ENCODE results near the gene S100A7A.
"Not testable (repeated sequence)": the region's sequence is repeated elsewhere in the genome, so short reads cannot be mapped to it uniquely, and the experiment has no call there.

Gene S100A7A

DNA sequence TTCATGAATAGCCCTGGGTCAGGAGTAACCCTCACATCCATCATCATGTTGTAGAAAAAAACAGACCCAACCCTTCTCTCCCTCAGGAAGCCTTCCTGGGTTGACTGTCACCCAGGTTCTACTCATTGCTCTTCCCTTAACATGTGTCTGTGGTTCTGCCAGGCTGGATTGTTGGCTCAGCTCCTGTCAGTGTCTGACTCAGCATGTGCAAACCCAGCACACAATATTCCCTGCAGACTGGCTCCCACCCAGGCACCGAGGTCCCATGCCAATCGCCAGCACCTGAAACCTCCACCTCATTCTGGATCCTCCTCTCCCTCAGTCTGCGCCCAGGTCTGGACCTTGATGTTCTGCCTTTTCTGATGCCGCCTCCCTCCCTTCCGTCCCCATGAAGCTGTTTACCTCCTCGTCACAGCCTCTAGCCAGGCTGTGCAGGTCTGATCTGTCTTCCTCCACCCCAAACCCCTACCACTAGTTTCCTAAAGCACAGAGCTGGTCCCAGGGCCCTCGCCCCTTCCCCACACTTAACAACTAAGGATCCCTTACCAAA lies 21.1 kb upstream of the S100A7A start:
- no peak for DNase-seq (ENCODE audit: low read depth)

DNA sequence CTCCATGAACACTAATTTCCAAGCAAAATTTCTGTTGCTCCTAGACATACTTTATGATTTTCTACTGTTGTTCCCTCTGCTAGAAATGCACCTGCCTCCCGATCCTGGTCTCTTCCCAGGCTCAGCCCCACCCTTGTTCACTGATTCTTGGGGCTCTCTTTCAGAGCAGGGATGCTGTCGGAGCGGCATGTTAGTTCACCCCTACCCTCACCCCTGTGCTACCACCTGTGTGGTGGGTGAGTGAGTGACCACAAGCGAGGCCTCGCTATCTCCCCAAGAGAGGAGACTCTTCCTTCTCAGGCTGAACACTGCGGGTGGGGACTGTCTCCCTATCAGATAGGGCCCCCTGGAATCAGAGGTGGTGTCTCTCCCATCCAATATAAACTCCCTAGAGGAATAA lies 20.5 kb upstream of the S100A7A start:
- DNase-seq (ENCODE audit: low read depth): no peak

- no peak for DNase-seq (ENCODE audit: low read depth)
These were observed 19.9 kb upstream of the S100A7A start for GRCh38 chr1:153396461-153396860.

DNA sequence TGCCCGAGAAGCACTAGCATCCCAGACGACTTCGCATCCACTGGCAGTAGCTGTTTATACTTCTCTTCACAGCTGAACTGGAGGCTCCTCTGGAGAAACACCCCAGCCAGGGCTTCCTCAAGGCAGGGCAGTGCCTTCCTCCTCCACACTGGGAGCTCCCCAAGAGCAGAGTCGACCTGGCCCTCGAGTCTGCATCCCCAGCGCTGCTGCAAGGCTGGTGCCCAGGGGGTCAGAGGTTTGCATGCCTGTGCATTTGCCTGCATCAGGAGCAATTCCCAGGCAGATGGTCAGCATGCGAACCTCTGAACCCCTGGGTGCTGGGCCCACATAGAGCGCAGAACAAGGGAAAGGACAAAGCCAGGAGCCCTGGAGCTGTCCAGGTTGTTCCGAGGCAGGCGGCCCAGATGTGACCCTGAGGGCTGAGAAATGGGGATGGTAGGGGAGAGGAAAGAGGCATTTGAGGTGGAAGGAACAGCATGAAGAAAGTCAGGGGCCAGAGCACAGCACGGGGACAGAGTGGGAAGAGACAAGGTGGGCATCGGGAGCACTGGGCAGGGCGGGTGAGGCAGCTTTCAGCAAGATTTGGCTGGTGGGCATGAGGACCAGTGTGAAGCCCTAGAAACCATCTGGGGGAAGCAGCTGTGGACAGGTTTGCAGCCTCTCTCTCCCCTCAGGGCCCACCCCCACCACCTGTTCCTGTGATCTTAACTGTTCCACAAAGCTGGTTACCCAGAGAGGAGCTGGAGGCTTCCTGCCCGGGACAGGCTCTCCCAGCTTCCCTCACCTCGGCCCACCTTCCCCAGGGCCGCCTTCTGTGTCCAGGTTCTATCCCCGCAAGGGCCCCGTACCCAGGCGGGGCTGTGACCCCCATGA lies 19.0 kb upstream of the S100A7A start:
- no peak for DNase-seq (ENCODE audit: low read depth)

DNA sequence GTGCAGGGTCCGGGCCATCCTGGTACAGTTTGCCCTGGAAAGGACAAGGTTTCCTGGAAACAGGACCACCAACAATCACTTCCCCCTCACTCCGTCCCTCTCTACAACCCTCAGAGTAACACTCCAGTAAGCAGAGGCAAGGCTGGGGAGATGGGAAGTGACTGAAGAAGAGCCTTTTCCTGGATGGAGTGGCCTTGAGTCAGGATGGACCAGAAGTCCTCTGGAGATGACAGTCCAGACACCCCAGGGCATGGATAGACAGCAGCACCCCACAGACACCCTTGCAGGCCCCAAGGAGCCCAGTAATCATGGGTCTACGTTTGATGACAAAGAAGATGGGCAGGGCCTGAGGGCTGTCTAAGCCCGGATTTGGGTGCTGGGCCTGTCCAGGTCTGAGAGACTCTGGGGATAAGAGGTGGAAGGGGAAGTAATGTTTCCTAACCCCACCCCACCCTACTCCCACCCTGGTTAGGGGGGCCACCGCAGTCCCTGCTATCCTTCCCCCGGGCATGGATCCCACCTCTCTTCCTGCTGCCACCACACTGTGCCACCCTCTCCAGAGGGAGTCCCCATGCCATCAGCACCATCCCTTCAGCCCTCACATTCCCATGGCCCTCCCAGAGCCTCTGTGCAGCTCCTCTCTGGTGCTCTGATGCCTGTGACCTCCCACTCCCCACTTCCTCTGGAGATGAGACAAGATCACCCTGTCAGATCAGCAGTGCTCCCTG lies 18.2 kb upstream of the S100A7A start:
- DNase-seq (ENCODE audit: low read depth): no peak

GRCh38 chr1:153399401-153400055 lies 16.8 kb upstream of the S100A7A start:
- no peak for DNase-seq (ENCODE audit: low read depth)

DNA sequence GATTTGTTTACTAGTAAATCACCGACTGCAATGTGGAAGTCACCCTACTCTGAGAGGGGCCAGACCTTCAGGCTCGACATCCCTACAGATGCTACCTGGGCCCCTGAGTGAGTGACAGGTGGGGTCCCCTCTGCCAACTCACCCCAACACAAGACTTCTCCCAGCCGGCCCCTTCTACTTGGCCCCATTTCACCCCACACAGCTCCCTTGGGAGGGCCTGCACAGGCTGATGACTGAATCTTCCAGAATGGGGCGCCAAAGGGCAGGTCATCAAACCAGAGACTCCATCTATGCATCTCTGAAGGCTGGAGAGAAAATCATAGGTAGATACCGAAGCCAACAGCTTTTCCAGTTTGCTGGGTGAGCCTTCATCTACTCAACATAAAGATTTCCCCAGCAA lies 16.1 kb upstream of the S100A7A start:
- DNase-seq (ENCODE audit: low read depth): no peak

- DNase-seq (ENCODE audit: low read depth): no peak
These were observed 14.9 kb upstream of the S100A7A start for GRCh38 chr1:153401461-153401860.

DNA sequence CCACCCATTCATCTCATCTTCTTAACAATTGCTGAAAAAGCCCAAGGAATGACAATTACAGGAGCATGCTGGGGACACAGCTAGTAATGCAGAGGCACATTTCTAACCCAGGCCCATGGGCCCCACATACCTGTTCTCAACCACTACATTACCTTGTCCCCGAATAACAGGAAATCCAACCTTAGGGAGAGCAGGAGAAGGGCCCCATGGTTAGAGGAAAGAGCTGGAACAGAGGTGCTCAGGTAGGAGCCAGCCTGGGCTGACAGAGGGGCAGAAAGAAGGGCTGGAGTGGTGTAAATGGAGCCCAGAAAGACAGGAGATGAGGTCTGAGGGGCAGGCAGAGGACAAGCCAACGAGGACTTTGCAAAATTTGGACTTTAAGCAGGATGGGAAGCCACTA lies 14.1 kb upstream of the S100A7A start:
- DNase-seq (ENCODE audit: low read depth): no peak

- no peak for DNase-seq (ENCODE audit: low read depth)
These were observed 12.8 kb upstream of the S100A7A start for GRCh38 chr1:153403421-153404085.

GRCh38 chr1:153404086-153404635 lies 12.2 kb upstream of the S100A7A start:
- no peak for DNase-seq (ENCODE audit: low read depth)

DNA sequence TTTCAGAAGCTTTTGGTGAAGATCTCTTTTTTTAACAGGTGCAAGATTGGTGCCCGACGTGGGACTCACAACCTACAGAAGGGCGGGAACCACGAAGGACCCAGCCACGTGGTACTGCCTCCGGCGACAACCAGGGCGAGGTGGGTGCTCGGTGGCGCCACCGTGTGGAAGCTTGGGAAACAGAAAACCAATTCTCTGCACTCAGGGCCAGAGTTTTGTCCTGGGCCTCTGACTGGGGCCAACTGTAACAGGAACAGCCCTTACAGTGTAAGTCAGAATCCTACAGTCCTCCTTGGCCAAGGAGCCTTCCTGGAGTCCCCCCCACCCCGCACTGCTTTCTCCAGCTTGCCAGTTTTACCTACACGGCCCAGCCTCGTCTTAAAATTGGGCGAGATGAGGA lies 11.6 kb upstream of the S100A7A start:
- DNase-seq (ENCODE audit: low read depth): no peak

DNA sequence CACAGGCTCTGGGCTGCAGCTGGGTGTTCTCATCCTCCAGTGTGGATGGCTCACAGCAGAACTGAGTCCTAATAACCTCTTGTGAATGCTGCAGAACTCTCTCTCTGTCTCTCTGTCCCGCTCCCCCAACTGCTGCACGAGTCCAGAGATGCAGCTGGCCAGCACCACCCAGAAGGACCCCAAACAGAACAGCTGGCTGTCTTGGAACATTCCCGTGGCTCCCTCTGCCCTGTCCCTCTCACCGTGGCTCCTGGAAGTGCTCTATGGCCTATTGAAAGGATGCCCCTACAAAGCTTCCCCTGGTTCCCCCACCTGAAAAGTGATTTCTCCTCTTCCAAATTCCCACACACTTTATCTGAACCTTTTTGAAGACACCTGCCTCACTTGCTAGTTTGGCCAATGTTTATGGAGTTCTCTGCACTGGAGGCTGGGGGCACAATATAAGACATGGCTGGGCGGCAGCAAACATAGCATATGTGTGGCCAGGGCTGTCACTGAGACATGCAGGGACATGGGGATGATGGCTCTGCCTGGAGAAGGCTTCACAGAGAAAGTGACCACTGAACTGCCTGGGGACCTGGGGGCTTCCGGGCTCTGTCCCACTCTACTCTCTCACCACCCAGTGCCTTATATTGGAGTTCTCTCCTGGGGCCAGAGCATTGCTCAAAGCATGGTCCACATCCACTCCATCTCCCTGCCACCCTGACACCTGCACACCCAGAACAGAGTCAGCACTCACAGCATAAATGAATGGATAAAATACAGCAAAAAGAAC lies 10.3 kb upstream of the S100A7A start:
- not testable (repeated sequence) for DNase-seq (ENCODE audit: low read depth)

GRCh38 chr1:153407274-153407673 lies 9.0 kb upstream of the S100A7A start:
- not testable (repeated sequence) for DNase-seq (ENCODE audit: low read depth)

GRCh38 chr1:153413961-153414360 lies 2.4 kb upstream of the S100A7A start:
- not testable (repeated sequence) for DNase-seq (ENCODE audit: low read depth)

DNA sequence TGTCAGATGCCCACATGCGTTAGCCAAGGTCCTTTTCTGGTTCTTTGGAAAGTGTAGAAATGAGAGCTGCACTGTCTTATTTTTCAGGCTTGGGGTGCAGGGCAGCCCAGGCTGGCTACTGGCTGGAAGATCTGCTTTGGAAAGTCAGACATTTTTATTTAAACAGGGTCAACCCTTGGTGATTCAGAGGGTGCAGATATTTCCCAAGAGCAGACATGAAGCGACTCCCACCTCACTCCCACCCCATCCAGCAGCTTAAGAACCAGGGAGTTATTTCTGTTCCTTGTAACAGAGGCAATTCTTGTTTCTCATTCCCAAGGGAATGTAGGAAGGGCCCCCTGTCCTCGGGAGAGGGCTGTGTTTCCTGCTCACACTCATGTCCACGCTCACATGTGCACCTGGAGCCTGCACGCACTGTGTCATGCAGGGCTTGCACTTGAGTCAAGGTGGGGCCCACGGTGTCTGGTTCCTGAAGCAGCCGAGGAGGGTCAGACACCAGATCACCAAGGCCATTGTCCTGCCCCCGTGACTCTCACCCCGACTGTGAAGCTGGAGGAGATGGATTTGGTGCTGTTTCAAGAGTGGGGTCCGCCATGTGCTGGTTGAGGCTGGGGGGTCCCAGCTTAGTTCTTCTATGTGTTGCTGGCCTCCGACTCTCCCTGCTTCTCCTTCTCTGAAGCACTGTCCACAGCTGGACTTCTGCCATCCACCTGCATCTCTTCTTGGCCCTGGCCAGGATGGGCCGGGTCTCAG lies 992 bp downstream of the S100A7A start:
- DNase-seq (ENCODE audit: low read depth): no peak

GRCh38 chr1:153418758-153419435 lies 2.6 kb downstream of the S100A7A start:
- not testable (repeated sequence) for DNase-seq (ENCODE audit: low read depth)

DNA sequence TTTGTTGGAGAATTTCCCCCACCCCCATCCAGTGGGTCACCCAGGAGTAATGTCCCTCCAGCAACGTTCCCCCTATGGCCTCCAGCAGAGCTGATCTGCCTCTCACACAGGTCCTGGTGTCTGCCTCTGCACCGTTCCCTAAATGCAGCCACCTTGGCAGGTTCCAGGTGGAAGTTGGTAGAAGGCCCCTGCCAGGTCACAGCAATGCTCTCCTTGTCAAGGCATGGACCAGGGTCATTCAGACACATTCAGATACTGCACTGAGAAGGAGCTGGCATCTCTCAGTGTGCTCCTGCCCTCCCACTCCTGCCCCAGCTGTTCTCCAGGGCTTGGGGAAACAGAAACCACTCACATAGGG lies 3.1 kb downstream of the S100A7A start:
- not testable (repeated sequence) for DNase-seq (ENCODE audit: low read depth)

GRCh38 chr1:153420306-153420705 lies 4.0 kb downstream of the S100A7A start:
- no peak for DNase-seq (ENCODE audit: low read depth)
